ENCODE results near the gene MYOM1. TPM values are rescaled to one million over a fixed set of nuclear protein-coding genes. Genes with fewer than 3 reads are reported as not detected.

MYOM1 gene
- total RNA-seq, 4 donors from 2014 or later: 3.1 to 15.8 (median 9.0) TPM

DNA sequence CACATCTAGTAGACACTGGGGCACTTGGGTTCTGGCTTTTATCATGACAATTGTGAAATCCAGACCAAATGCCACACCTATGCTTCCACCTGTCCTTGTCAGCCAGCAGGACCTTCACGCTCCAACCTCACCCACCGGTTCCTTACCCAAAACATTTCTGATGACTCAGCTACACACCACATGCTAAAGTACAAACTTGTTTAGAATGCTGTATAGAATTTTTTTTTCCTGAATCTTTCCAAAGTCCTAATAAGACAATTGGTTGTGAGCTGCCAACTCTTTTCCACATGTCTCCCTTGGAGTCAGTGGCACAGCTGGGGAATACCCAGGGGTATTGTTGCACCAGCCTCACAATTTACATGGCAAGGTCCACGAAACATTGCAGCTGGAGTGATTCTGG, 131.3 kb downstream of the MYOM1 start:
- no peaks in the 10 kb centered on the region for H3K36me3 ChIP-seq
- no peak overlapping the region for H3K4me3 ChIP-seq
- no peaks in the 10 kb centered on the region for H3K27me3 ChIP-seq
- no peak overlapping the region for H3K27ac ChIP-seq
- DNase-seq: no peak
- no peaks in the 10 kb centered on the region for H3K4me1 ChIP-seq
- no peak for TF ChIP-seq POLR2A (IDR thresholded peaks at IDR 0.05)
- TF ChIP-seq, protein P1, sequence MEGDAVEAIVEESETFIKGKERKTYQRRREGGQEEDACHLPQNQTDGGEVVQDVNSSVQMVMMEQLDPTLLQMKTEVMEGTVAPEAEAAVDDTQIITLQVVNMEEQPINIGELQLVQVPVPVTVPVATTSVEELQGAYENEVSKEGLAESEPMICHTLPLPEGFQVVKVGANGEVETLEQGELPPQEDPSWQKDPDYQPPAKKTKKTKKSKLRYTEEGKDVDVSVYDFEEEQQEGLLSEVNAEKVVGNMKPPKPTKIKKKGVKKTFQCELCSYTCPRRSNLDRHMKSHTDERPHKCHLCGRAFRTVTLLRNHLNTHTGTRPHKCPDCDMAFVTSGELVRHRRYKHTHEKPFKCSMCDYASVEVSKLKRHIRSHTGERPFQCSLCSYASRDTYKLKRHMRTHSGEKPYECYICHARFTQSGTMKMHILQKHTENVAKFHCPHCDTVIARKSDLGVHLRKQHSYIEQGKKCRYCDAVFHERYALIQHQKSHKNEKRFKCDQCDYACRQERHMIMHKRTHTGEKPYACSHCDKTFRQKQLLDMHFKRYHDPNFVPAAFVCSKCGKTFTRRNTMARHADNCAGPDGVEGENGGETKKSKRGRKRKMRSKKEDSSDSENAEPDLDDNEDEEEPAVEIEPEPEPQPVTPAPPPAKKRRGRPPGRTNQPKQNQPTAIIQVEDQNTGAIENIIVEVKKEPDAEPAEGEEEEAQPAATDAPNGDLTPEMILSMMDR (IDR thresholded peaks at IDR 0.05): no peak
- no peaks in the 10 kb centered on the region for H3K9me3 ChIP-seq
- intact Hi-C loops (cut with DNase I; ENCODE audit: low total_unique reads): no loop called here

DNA sequence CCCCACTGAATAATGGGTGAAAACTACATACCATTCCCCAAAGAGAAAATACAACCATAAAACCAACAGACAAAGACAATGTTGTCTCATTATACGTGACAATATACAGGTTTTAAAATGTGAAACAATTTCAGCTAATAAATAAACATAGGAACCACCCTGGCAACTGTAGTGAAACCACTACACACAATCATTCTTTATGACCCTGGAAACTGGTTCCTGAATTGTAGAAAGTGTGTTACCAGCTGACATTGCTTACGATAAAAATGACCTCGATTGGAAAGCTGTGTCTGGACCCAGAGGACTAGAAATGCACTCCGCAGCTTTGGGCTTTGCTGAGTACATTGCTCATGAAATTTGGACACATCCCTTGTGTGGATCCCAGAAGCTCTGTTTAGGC, 132.9 kb downstream of the MYOM1 start:
- intact Hi-C loops (cut with DNase I; ENCODE audit: low total_unique reads): no loop called here
- Histone ChIP-seq H3K27me3 (no peaks in the 10 kb centered on the region), H3K4me1 (no peaks in the 10 kb centered on the region), H3K36me3 (no peaks in the 10 kb centered on the region), H3K27ac (no peak overlapping the region), H3K4me3 (no peak overlapping the region), H3K9me3 (no peaks in the 10 kb centered on the region)
- TF ChIP-seq, protein P1 (IDR thresholded peaks at IDR 0.05): no peak
- TF ChIP-seq POLR2A (IDR thresholded peaks at IDR 0.05): no peak
- DNase-seq: no peak

DNA sequence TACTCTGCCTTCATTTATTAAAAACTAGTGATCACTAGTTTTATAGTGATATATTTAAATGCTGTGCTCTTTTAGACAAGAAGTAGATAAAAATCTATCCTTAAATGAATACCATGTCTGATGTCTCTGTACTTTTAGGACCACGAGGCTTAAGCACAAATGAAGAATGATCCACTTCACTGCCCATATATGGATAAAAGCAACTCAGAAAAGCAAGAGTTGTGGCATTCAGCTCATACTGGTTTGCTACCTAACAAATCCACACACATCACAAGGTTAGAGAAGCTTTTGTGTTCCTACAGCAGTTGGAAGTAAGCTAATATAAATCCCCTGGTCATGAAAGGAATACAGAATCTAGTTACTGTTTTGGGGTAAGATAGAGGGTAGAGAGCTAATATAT, 134.2 kb downstream of the MYOM1 start:
- Histone ChIP-seq H3K36me3 (no peaks in the 10 kb centered on the region), H3K27ac (no peak overlapping the region), H3K9me3 (no peaks in the 10 kb centered on the region), H3K4me1 (no peaks in the 10 kb centered on the region), H3K4me3 (no peak overlapping the region), H3K27me3 (no peaks in the 10 kb centered on the region)
- TF ChIP-seq POLR2A (IDR thresholded peaks at IDR 0.05): no peak
- TF ChIP-seq, protein P1 (IDR thresholded peaks at IDR 0.05): no peak
- intact Hi-C loops (cut with DNase I; ENCODE audit: low total_unique reads): no loop called here
- no peak for DNase-seq

DNA sequence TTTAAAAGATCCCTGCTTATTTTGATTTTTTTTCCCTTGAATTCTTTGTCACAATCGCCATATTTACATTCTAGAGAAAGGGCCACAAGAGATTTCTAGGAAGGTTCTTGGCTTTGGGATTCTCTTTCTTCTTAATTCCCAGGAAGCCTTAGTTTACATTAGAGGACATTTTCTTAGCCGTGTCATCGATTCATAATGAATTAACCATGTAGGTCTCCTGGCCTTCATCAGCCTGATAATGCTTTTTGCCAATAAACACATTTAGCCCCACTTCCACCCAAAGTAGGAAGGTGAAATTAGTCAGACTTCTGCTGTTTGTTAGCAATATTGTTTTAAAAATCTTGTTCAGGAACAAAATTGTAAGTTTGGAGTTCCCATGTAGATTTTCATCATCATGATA, 135.6 kb downstream of the MYOM1 start:
- H3K27me3 ChIP-seq: no peaks in the 10 kb centered on the region
- no peak overlapping the region for H3K4me3 ChIP-seq
- intact Hi-C loops (cut with DNase I; ENCODE audit: low total_unique reads): no loop called here
- TF ChIP-seq POLR2A (IDR thresholded peaks at IDR 0.05): no peak
- TF ChIP-seq, protein P1 (IDR thresholded peaks at IDR 0.05): no peak
- H3K4me1 ChIP-seq: no peaks in the 10 kb centered on the region
- peak overlapping the region in 1 of 2 donors; percentile 6 for H3K27ac ChIP-seq
- no peak for DNase-seq
- H3K36me3 ChIP-seq: no peaks in the 10 kb centered on the region
- H3K9me3 ChIP-seq: no peaks in the 10 kb centered on the region

DNA sequence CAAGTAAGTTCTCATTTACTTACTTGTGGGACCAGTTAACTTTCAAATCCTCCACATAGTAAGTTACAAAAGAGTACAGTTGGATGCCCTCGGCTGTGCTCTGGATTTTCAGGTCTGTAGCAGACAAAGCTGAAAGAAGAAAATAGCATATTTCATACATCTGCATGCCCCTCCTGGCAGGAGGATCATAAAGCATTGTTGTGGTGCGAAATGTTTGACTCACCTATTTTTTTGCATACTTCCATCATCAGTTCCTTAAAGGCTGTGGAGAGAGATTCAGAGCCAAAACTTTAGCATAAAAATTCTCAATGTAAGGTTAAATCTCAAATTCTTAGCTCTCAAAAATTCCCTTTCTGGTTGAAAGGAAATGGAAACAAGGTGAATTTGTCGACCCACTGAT, 136.0 kb downstream of the MYOM1 start:
- no peak for TF ChIP-seq POLR2A (IDR thresholded peaks at IDR 0.05)
- TF ChIP-seq, protein P1 (IDR thresholded peaks at IDR 0.05): no peak
- intact Hi-C loops (cut with DNase I; ENCODE audit: low total_unique reads): no loop called here
- Histone ChIP-seq H3K4me3 (no peak overlapping the region), H3K27me3 (no peaks in the 10 kb centered on the region), H3K4me1 (no peaks in the 10 kb centered on the region), H3K9me3 (no peaks in the 10 kb centered on the region), H3K27ac (peak overlapping the region in 1 of 2 donors; percentile 6), H3K36me3 (no peaks in the 10 kb centered on the region)
- DNase-seq: no peak

Data from uterus (tissue), 4 donors.